ENCODE data around the gene PTPRC. TPM values are rescaled to one million over a fixed set of nuclear protein-coding genes. Genes with fewer than 3 reads are reported as not detected.
A peak's percentile ranks its signal among the peaks of the same experiment; 100 is the strongest.

The PTPRC gene
- total RNA-seq, 4 donors from 2014 or later = 4.7 to 11.4 (median 6.7) TPM

DNA sequence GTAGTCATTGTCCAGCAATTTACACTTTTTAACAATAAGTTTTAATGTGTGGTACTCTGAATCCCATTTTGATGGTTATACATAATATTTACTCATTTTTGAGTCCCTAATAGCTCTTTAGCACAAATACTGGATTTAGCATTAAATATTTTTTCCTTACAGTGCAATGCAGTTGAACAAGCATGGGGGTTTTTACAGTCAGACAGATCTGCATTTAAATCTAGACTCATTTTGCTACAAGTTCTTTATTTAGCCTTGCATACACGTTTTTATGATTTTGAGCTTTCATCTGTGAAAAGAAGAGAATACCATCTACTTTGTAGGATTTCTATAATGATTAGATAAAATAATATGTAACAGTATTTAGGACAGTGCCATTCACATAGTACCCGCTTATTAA lies 44.0 kb downstream of the PTPRC start:
- Histone ChIP-seq H3K36me3 (no peaks in the 10 kb centered on the region), H3K27ac (peak overlapping the region; percentile 57), H3K9me3 (no peaks in the 10 kb centered on the region), H3K4me1 (peaks cover 5% of the 10 kb centered on the region), H3K27me3 (no peaks in the 10 kb centered on the region), H3K4me3 (no peak overlapping the region)
- 72% methylated on average over 2 of the region's 2 CpGs for WGBS
- DNase-seq (ENCODE audit: low spot score in 2 of 2) = no peak
- TF ChIP-seq POLR2A (IDR thresholded peaks at IDR 0.05) (no peak), EP300 (IDR thresholded peaks at IDR 0.05) (no peak), POLR2AphosphoS5 (IDR thresholded peaks at IDR 0.05) (no peak)
- TF ChIP-seq, protein P1, sequence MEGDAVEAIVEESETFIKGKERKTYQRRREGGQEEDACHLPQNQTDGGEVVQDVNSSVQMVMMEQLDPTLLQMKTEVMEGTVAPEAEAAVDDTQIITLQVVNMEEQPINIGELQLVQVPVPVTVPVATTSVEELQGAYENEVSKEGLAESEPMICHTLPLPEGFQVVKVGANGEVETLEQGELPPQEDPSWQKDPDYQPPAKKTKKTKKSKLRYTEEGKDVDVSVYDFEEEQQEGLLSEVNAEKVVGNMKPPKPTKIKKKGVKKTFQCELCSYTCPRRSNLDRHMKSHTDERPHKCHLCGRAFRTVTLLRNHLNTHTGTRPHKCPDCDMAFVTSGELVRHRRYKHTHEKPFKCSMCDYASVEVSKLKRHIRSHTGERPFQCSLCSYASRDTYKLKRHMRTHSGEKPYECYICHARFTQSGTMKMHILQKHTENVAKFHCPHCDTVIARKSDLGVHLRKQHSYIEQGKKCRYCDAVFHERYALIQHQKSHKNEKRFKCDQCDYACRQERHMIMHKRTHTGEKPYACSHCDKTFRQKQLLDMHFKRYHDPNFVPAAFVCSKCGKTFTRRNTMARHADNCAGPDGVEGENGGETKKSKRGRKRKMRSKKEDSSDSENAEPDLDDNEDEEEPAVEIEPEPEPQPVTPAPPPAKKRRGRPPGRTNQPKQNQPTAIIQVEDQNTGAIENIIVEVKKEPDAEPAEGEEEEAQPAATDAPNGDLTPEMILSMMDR (IDR thresholded peaks at IDR 0.05) = no peak

DNA sequence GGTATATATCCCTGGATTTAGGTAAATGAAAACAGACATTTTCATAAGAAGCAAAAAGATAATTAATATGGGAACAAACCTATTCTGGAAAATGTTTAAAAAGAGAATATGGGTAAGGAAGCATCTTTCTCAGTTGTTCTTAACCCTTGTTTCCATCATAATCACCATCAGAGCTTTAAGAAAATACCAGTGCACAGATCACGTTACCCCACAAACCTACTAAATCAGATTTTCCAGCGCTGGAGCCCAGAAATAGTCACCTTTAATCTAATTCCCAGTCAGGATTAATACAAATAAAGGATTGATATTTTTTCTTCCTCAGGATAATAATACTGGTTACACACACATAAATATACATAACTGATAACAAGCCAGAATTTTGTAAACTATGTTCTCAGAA lies 44.6 kb downstream of the PTPRC start:
- no peak overlapping the region for H3K4me3 ChIP-seq

DNA sequence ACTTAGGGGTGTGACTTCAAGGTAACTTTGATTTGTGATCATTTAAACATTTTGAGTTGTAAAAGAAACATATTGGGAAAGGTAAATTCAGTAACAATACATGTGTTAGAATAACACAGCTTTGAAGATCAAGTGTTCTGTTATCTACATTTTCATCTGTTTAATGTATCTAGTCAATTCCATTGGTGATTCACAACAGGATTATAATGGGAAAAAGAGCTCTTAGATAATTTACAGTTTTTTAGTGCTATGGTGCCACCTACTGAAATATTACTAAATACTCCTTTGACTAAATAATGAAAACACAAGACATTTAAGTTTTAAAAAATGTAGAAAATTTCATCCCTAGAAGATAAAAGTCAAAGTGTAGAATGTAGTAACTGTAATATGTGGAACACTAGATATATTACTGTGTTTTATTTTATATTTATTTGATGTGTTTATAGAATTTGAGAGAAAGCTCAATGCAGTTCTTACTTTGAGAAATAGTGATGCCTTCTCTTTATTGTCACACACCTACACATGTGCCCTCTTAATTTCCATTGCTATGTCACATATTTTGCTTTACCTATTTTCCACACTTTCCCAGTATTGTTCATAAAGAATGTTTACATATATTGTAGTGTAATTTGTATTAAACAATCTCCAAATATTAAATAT lies 47.4 kb downstream of the PTPRC start:
- no peaks in the 10 kb centered on the region for H3K27me3 ChIP-seq

More for the DNA sequence above, 44.6 kb downstream of the PTPRC start:
- Histone ChIP-seq H3K36me3 (no peaks in the 10 kb centered on the region), H3K4me1 (peaks cover 5% of the 10 kb centered on the region), H3K27ac (no peak overlapping the region), H3K27me3 (no peaks in the 10 kb centered on the region), H3K9me3 (no peaks in the 10 kb centered on the region)
- TF ChIP-seq EP300 (IDR thresholded peaks at IDR 0.05) = no peak
- TF ChIP-seq, protein P1 (IDR thresholded peaks at IDR 0.05) = no peak
- TF ChIP-seq POLR2AphosphoS5 (IDR thresholded peaks at IDR 0.05) = no peak
- no peak for TF ChIP-seq POLR2A (IDR thresholded peaks at IDR 0.05)
- WGBS = 82% methylated on average over 2 of the region's 2 CpGs
- DNase-seq (ENCODE audit: low spot score in 2 of 2) = no peak

DNA sequence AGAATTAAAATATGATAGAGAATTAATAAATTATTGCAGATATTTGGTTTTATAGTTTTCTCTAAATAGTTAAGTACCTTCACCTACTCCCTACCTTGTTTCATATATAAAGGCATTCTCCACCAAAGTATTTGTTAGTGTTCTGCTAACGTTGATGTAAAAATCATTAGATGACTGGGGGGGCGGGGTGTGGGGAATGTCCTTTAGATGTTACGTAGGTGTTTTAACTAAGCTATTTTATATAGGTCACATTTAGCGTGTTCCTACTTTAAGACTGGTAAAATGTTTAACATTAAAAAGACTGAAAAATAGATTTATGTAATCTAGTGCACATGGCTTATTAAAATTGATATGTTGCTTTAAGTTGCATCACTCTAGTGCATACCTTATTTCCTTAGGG lies 48.6 kb downstream of the PTPRC start:
- WGBS = 82% methylated on average over 4 of the region's 4 CpGs
- no peaks in the 10 kb centered on the region for H3K9me3 ChIP-seq
- H3K36me3 ChIP-seq = no peaks in the 10 kb centered on the region
- TF ChIP-seq EP300 (IDR thresholded peaks at IDR 0.05) (no peak), POLR2A (IDR thresholded peaks at IDR 0.05) (no peak), POLR2AphosphoS5 (IDR thresholded peaks at IDR 0.05) (no peak)
- TF ChIP-seq, protein P1 (IDR thresholded peaks at IDR 0.05) = no peak
- no peaks in the 10 kb centered on the region for H3K4me1 ChIP-seq
- H3K27me3 ChIP-seq = no peaks in the 10 kb centered on the region
- no peak overlapping the region for H3K4me3 ChIP-seq
- no peak overlapping the region for H3K27ac ChIP-seq
- DNase-seq (ENCODE audit: low spot score in 2 of 2) = no peak

More for the DNA sequence above, 47.4 kb downstream of the PTPRC start:
- no peak for DNase-seq (ENCODE audit: low spot score in 2 of 2)
- H3K36me3 ChIP-seq = no peaks in the 10 kb centered on the region
- H3K9me3 ChIP-seq = no peaks in the 10 kb centered on the region
- TF ChIP-seq POLR2A (IDR thresholded peaks at IDR 0.05) = no peak
- TF ChIP-seq, protein P1 (IDR thresholded peaks at IDR 0.05) = no peak
- TF ChIP-seq EP300 (IDR thresholded peaks at IDR 0.05) = no peak
- TF ChIP-seq POLR2AphosphoS5 (IDR thresholded peaks at IDR 0.05) = no peak
- peaks cover 5% of the 10 kb centered on the region for H3K4me1 ChIP-seq
- no peak overlapping the region for H3K4me3 ChIP-seq
- H3K27ac ChIP-seq = no peak overlapping the region

DNA sequence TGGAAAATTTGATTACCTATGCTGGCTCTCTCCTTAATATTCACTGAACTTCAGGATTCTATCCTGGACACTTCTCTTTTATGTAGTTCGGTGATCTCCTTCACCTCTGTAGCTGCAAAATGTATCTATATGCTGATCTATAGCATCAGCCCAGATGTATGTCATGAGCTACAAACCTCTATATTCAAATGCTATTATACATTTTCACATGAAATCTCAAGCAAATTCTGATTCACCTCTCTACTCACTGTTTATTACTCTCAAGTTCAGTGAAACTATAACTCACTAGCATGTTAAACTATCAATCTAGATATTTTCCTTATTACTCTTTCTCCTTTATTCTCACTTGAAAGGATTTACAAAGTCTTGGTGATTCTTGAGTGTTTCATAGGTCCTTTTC lies 52.2 kb downstream of the PTPRC start:
- no peak for DNase-seq (ENCODE audit: low spot score in 2 of 2)
- no peaks in the 10 kb centered on the region for H3K9me3 ChIP-seq
- no peak overlapping the region for H3K27ac ChIP-seq
- no peaks in the 10 kb centered on the region for H3K27me3 ChIP-seq
- H3K36me3 ChIP-seq = no peaks in the 10 kb centered on the region
- no peaks in the 10 kb centered on the region for H3K4me1 ChIP-seq
- no peak overlapping the region for H3K4me3 ChIP-seq
- 94% methylated on average over 1 of the region's 1 CpG for WGBS
- TF ChIP-seq, protein P1 (IDR thresholded peaks at IDR 0.05) = no peak
- no peak for TF ChIP-seq POLR2AphosphoS5 (IDR thresholded peaks at IDR 0.05)
- TF ChIP-seq POLR2A (IDR thresholded peaks at IDR 0.05) = no peak

Measured in suprapubic skin (tissue), 4 donors.